Neural cell (in vitro differentiated cells): ENCODE results near the gene UNC5B.

Experiments used
- CTCF ChIP-seq: fragments of 450-650 bp; IDR thresholded peaks from 2 replicates; pipeline ENCODE4 v1.5.1; 2014; ENCODE audit warnings: antibody characterized with exemption, mild to moderate bottlenecking, moderate library complexity; ENCODE audit not compliant: poor library complexity, severe bottlenecking
- EZH2 ChIP-seq: fragments of 200-600, 300-800 bp; shearing (Covaris generic), sonication (generic); IDR thresholded peaks from 2 replicates; pipeline ENCODE4 v1.6.1; 2014; ENCODE audit warnings: antibody characterized with exemption, low read length, borderline replicate concordance, mild to moderate bottlenecking; ENCODE audit not compliant: insufficient read depth, poor library complexity, severe bottlenecking

- TF ChIP-seq EZH2 = no peak
- TF ChIP-seq CTCF = no peak
These were observed 1.9 kb upstream of the UNC5B start for GRCh38 chr10:71210542-71210871.
